Measurements from ENCODE around the gene GABBR1. TPM values are rescaled to one million over a fixed set of nuclear protein-coding genes. Genes with fewer than 3 reads are reported as not detected.

The GABBR1 gene
- total and polyA plus RNA-seq, 3 donors from 2014 or later: 16.8 to 29.9 (median 26.2) TPM

DNA sequence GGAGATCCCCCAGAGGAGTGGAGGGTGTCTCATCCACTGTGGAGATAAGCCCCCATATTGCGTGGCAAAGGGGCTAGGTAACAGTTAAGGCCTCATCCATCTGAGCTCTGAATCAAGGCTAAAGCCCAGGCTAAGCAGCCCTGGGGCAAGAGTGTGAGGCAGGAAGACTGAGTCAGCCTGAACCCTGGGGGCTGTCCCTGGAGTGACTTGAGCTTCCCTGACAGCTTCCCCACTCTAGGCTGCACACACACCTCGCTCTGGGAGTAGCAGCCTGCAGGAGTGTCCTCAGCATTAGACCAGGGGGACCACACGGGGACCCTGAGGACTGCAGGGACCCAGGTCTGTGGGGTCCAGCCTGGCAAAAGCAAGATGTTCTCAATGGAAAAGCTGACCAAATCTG lies 101.3 kb downstream of the GABBR1 start:
- TF ChIP-seq, protein P1, sequence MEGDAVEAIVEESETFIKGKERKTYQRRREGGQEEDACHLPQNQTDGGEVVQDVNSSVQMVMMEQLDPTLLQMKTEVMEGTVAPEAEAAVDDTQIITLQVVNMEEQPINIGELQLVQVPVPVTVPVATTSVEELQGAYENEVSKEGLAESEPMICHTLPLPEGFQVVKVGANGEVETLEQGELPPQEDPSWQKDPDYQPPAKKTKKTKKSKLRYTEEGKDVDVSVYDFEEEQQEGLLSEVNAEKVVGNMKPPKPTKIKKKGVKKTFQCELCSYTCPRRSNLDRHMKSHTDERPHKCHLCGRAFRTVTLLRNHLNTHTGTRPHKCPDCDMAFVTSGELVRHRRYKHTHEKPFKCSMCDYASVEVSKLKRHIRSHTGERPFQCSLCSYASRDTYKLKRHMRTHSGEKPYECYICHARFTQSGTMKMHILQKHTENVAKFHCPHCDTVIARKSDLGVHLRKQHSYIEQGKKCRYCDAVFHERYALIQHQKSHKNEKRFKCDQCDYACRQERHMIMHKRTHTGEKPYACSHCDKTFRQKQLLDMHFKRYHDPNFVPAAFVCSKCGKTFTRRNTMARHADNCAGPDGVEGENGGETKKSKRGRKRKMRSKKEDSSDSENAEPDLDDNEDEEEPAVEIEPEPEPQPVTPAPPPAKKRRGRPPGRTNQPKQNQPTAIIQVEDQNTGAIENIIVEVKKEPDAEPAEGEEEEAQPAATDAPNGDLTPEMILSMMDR (IDR thresholded peaks at IDR 0.05): no peak
- TF ChIP-seq POLR2A (IDR thresholded peaks at IDR 0.05): no peak
- intact Hi-C loops (cut with DNase I; ENCODE audit: low total_unique reads): no loop called here
- no peak for DNase-seq
- no peaks in the 10 kb centered on the region for H3K27me3 ChIP-seq
- no peaks in the 10 kb centered on the region for H3K9me3 ChIP-seq
- no peaks in the 10 kb centered on the region for H3K4me1 ChIP-seq
- H3K27ac ChIP-seq: no peak overlapping the region
- no peaks in the 10 kb centered on the region for H3K36me3 ChIP-seq (ENCODE audit: low read depth, missing control alignments)
- WGBS, 2 donors: 65 to 83% methylated on average over 1 to 3 of the region's 3 CpGs
- no peak overlapping the region for H3K4me3 ChIP-seq

DNA sequence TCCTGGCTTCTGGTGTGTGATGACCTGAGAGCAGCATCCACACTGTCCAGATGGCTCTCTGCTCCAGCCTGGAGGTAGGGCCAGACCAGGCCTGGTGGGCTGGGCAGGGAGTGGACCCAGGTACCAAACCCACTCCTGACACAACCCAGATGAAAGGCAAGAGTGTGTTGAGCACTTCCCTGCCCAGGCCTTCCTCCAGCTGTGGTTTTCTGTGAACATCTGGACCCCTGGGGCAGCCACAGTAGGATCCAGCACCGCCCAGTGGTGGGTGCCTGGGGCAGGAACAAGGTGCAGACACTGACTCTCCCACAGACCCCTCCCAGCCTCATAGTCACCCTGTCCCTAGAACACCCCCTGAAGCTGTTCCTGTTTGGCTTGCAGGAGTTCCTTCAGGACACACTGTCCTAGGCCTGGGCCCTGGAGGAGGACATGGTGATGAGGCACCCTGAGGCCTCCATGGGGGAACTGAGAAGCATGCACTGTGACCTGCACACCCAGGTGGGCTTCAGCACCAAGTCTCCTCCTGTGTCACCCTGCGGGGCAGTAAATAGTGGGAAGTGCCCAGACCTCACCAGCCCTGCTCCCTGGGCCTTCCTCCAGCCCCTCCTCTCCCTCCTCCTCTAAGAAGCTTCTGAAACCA lies 102.2 kb downstream of the GABBR1 start:
- 85% methylated on average over 2 of the region's 2 CpGs; no CpG with 5 or more reads in 1 of the 2 donors for WGBS, 2 donors

DNA sequence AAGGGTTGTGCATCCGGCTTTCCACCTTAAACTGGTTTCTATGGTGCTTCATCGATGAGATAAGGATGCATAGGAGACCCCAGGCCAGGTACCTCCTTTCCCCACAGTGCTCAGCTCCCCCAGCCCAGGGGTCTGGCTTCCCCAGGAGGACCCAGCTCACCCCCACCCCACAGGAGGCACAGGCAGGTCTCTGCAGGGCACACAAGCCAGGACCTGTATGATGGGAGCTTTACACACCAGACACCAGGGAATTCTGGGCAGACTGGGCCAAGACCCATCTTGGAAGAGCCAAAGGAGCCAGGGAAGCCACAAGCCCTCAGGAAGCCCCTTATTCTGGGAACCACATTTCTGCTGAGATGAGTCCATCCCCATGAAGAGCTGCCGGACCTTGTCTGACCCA lies 103.0 kb downstream of the GABBR1 start:
- WGBS, 2 donors: 90 to 100% methylated on average over 1 to 3 of the region's 3 CpGs
- Histone ChIP-seq H3K9me3 (no peaks in the 10 kb centered on the region), H3K27ac (no peak overlapping the region), H3K36me3 (ENCODE audit: low read depth, missing control alignments) (no peaks in the 10 kb centered on the region), H3K27me3 (no peaks in the 10 kb centered on the region), H3K4me1 (no peaks in the 10 kb centered on the region), H3K4me3 (no peak overlapping the region)
- intact Hi-C loops (cut with DNase I; ENCODE audit: low total_unique reads): no loop called here
- TF ChIP-seq, protein P1 (IDR thresholded peaks at IDR 0.05): no peak
- DNase-seq: no peak

More for the DNA sequence above, 102.2 kb downstream of the GABBR1 start:
- no peak for DNase-seq
- intact Hi-C loops (cut with DNase I; ENCODE audit: low total_unique reads): no loop called here
- TF ChIP-seq, protein P1 (IDR thresholded peaks at IDR 0.05): no peak
- no peak for TF ChIP-seq POLR2A (IDR thresholded peaks at IDR 0.05)
- Histone ChIP-seq H3K9me3 (no peaks in the 10 kb centered on the region), H3K4me3 (no peak overlapping the region), H3K27ac (no peak overlapping the region), H3K36me3 (ENCODE audit: low read depth, missing control alignments) (no peaks in the 10 kb centered on the region), H3K27me3 (no peaks in the 10 kb centered on the region), H3K4me1 (no peaks in the 10 kb centered on the region)

DNA sequence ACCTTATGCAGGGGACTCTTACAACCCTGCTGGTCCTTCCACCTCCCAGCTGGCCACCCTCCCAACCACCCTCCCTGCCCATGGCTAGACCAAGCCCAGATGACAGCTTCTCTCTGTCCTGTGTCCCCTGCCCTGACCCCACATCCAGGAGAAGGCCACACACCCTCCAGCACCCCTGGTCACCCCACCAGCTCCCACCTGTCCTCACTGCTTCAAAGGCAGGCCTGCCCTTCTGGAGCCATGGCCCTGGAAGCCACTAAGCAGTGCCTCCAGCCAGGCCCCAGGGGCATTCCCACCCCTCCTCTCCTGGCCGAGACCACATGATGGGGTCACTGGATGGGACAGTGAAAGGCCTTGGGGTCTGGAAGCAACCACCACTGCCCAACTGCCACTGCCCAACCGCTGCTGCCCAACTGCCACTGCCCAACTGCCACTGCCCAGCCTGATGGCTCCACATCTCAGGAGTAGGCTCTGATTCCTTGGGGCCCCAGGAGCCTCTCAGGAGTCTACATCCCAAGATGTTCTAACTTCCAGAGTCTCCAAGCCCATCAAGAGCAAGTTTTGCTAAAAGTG lies 103.9 kb downstream of the GABBR1 start:
- TF ChIP-seq, protein P1 (IDR thresholded peaks at IDR 0.05): no peak
- no peak for TF ChIP-seq POLR2A (IDR thresholded peaks at IDR 0.05)
- H3K27me3 ChIP-seq: no peaks in the 10 kb centered on the region
- H3K9me3 ChIP-seq: no peaks in the 10 kb centered on the region
- DNase-seq: no peak
- no peaks in the 10 kb centered on the region for H3K4me1 ChIP-seq
- no peak overlapping the region for H3K27ac ChIP-seq
- no peak overlapping the region for H3K4me3 ChIP-seq
- intact Hi-C loops (cut with DNase I; ENCODE audit: low total_unique reads): no loop called here
- no peaks in the 10 kb centered on the region for H3K36me3 ChIP-seq (ENCODE audit: low read depth, missing control alignments)
- 94 to 100% methylated on average over 1 to 2 of the region's 2 CpGs for WGBS, 2 donors
